Ishikawa (cell line): ENCODE data around the gene GTPBP10.

Source experiments
- CEBPB ChIP-seq: IDR thresholded peaks from 2 replicates; pipeline ENCODE4 v1.6.1; 2012
- CREB1 ChIP-seq: IDR thresholded peaks from 2 replicates; pipeline ENCODE4 v1.6.1; 2012; ENCODE audit warnings: low read depth
- EGR1 ChIP-seq: IDR thresholded peaks from 2 replicates; pipeline ENCODE4 v1.6.1; 2012
- EP300 ChIP-seq: IDR thresholded peaks from 2 replicates; pipeline ENCODE4 v1.6.1; 2012; ENCODE audit warnings: borderline replicate concordance
- FOXM1 ChIP-seq: IDR thresholded peaks from 2 replicates; pipeline ENCODE4 v1.6.1; 2012; ENCODE audit warnings: low read depth, borderline replicate concordance
- MAX ChIP-seq: IDR thresholded peaks from 2 replicates; pipeline ENCODE4 v1.6.1; 2012
- NFIC ChIP-seq: IDR thresholded peaks from 2 replicates; pipeline ENCODE4 v1.6.1; 2012
- RAD21 ChIP-seq: IDR thresholded peaks from 2 replicates; pipeline ENCODE4 v1.6.1; 2012; ENCODE audit warnings: low read depth
- REST ChIP-seq: IDR thresholded peaks from 2 replicates; pipeline ENCODE4 v1.6.1; 2012; ENCODE audit warnings: low read depth, mild to moderate bottlenecking
- TAF1 ChIP-seq: IDR thresholded peaks from 2 replicates; pipeline ENCODE4 v1.6.1; 2012; ENCODE audit warnings: low read depth, mild to moderate bottlenecking
- TCF12 ChIP-seq: IDR thresholded peaks from 2 replicates; pipeline ENCODE4 v1.6.1; 2012; ENCODE audit warnings: low read depth
- TEAD4 ChIP-seq: IDR thresholded peaks from 2 replicates; pipeline ENCODE4 v1.6.1; 2012
- USF1 ChIP-seq: IDR thresholded peaks from 2 replicates; pipeline ENCODE4 v1.6.1; 2012
- YY1 ChIP-seq: IDR thresholded peaks from 2 replicates; pipeline ENCODE4 v1.6.1; 2012; ENCODE audit warnings: low read depth
- ZBTB7A ChIP-seq: IDR thresholded peaks from 2 replicates; pipeline ENCODE4 v1.6.1; 2012; ENCODE audit warnings: low read depth

The GTPBP10 gene

GRCh38 chr7:90404777-90405176 is 58.3 kb downstream of the GTPBP10 start:
- TF ChIP-seq REST (no peak), TEAD4 (no peak), NFIC (no peak), CEBPB (no peak), CREB1 (no peak), YY1 (no peak), EP300 (no peak), ZBTB7A (no peak), USF1 (no peak), TAF1 (no peak), EGR1 (no peak), MAX (no peak), TCF12 (no peak), RAD21 (no peak), FOXM1 (no peak)

- TF ChIP-seq EGR1 (no peak), TEAD4 (no peak), MAX (no peak), EP300 (no peak), CEBPB (no peak), USF1 (no peak), CREB1 (no peak), TAF1 (no peak), YY1 (no peak), REST (no peak), FOXM1 (no peak), TCF12 (no peak), RAD21 (no peak), NFIC (no peak), ZBTB7A (no peak)
Observed at GRCh38 chr7:90407484-90407821, 60.9 kb downstream of the GTPBP10 start.

- TF ChIP-seq TEAD4 (no peak), EGR1 (no peak), REST (no peak), MAX (no peak)
Observed at GRCh38 chr7:90408142-90408541, 61.6 kb downstream of the GTPBP10 start.

GRCh38 chr7:90409667-90410066 is 63.2 kb downstream of the GTPBP10 start:
- no peak for TF ChIP-seq RAD21
- TF ChIP-seq CREB1: no peak
- no peak for TF ChIP-seq EGR1
- no peak for TF ChIP-seq TCF12
- no peak for TF ChIP-seq YY1
- TF ChIP-seq USF1: no peak
- no peak for TF ChIP-seq TEAD4
- TF ChIP-seq REST: no peak
- TF ChIP-seq TAF1: no peak
- TF ChIP-seq CEBPB: no peak
- no peak for TF ChIP-seq MAX
- TF ChIP-seq NFIC: no peak
- TF ChIP-seq FOXM1: no peak
- TF ChIP-seq EP300: no peak
- TF ChIP-seq ZBTB7A: no peak
